HG02870 (cell line): Measurements from ENCODE around the gene POLN.

ENCODE experiments used
- ATAC-seq: cut with Tn5 transposase; IDR thresholded peaks from one replicate; pipeline ENCODE4 v1.9.1; 2021; ENCODE audit warnings: mild to moderate bottlenecking, moderate library complexity; ENCODE audit not compliant: unreplicated experiment

Gene POLN

DNA sequence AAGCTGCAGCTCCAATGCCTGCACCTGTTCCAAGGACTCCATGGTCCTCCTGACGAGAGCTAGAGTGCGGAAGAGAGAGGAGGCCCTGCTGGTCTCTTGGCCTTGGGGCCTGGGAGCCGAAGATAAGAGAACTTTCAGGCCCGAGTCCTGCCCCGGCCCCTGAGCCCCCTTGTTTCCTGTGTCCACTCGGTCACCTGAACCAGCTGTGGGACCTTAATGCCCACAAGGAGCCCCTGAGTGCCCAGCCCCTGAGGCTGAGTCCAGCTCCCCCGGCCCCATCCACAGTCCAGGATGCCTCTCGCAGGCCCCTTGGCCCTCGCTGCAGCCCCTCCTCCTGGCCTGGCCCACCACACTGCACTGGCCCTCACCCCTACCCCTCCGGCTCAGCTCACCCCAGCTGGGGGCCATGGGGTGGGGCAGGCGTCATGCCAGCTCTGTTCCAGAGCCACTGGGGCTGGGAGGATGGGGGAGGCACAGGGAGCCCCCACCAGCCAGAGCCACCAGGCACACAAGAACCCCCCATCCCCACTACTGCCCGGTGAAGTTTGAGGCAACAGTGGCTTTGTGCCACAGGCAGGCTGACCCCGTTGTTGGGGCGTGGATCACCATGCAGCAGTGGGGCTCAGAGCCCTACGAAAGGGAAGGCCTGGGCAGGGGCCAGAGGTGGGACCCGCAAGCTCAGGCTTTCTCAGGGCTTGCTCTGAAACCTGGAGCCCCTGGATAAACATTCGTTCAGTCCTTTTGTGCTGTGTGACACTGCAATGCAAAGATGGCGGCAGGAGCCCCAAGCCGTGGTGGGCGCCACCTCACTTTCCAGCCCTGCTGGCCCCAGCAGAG is 168.7 kb downstream of the POLN start:
- ATAC-seq, result no peak

- ATAC-seq, result no peak
Observed at GRCh38 chr4:2071912-2072867, 169.7 kb downstream of the POLN start.

- ATAC-seq, result no peak
Observed at GRCh38 chr4:2071252-2071911, 170.5 kb downstream of the POLN start.

- no peak for ATAC-seq
Observed at GRCh38 chr4:2070421-2071251, 171.3 kb downstream of the POLN start.

GRCh38 chr4:2069986-2070385 is 171.9 kb downstream of the POLN start:
- no peak for ATAC-seq

DNA sequence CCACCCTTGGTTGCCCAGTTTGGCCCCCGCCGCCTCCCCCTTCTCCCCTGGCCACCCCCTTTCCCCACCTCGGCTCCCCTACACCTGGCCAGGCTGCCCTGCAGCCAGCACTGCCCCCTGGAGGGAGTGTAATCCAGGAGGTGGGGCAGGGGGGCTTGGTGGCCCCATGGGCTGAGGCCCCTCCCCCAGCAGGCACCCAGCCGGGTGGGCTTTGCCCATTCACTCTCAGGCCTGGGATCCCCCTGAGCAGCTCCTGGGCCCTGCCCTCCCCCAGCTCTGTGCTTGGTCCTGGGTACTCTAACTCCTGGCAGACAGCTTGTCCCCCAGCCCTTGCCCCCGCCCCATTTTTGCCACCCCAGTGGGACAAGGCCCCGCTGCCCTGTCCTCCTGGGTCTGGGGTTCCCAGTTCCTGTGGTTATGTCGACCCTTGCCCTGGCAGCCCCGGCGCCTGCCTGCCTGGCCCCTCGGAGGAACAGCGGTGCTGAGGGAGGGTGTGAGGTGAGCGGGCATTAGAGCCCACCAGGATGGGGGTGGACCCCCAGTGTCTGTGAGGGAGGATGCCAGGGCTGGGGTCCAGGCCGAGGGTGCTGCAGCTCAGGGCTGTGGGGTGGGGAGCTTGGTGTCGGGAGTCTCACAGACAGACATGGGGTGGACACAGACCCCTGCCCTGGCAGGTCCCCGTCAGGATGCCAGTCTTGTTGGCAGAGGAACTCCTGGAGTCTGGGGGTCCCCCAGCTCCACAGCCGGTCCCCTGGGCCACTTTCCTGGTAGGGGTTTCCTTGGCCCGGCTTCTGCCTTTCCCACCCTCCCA is 172.6 kb downstream of the POLN start:
- ATAC-seq, result no peak

- no peak for ATAC-seq
Observed at GRCh38 chr4:2068566-2068965, 173.4 kb downstream of the POLN start.

DNA sequence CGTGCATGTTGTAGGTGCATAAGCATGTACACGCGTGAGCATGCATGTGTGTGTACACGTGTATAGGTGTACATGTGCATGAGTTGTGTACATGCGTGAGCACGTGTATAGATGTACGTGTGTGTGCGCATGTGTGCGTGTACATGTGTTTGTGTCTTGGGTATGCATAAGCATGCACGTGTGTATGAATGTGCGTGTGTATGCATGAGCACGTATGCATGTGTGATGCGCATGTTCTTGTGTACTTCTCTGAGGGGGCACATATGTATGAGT is 173.8 kb downstream of the POLN start:
- no peak for ATAC-seq

DNA sequence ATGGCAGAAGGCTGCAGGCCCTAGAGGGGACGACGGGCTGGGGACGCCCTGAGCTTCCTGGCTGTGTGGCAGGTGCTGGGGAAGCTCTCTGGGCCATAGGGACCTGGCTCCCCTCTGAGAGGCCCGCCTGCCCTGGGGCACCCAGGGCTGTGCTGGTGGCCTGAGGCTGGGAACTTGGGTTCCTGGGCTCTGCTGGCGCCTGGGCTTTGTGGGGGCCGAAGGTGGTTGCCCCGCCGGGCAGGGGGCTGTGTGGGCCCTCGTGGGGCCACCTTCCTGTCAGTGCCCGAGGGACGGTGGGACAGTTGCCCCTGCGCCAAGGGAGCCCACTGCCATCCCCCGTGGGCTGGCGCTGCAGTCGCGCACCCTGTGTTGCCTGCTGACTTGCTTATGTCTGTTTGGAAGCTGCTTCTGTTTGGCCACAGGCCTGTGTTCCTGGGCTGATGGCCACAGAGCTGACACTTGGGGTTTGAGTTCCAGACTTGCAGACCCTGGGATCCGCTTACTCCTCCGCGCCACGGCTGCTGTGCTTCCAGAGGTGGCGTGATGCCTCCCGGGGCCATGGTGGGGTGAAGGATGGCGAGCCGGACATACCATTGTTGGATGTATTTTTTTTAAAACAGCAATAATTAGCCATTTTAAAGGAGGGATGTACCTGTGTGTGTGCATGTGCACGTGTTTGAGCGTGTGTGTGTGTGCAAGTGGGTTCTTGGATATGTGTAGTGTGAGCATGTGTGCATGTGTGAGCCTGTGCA is 174.3 kb downstream of the POLN start:
- ATAC-seq, result no peak

GRCh38 chr4:2066571-2067445 is 175.1 kb downstream of the POLN start:
- ATAC-seq, result no peak

- no peak for ATAC-seq
Observed at GRCh38 chr4:2066011-2066551, 175.8 kb downstream of the POLN start.

- ATAC-seq, result no peak
Observed at GRCh38 chr4:2065106-2065930, 176.6 kb downstream of the POLN start.

DNA sequence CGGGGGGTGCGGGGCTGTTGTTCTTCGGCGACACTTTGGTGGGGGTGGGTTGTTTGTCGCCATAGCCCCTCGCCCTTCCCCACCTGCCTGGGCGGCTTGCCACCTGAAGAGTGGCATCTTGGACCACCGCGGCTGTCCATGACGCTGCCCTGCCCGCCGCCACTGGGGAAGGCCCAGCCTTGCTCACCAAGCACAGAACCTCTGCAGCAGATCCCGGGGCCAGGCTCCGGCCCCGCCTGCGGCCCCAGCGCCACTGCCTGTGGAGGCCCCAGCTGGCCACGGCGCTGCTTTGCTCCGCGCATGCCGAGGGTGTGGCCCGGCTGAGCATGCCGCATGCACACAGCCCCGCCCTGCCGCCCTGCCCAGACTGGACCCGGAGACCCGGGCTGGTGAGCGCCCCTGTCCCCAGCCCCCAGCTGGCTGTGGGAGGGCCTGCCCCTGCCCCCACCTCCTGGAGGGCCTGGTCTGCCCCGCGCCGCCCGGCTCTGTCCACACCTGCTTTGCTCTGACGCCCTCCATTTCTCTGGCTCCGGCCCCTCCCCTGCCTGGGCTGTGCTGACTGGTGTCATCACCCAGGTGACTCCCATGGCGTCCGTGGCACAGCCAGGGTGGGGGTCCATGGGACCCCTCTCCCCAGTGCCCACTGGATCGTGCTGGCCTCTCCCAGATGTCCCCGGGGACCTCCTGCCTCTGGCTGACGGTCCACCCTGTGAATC is 177.5 kb downstream of the POLN start:
- ATAC-seq, result no peak

- no peak for ATAC-seq
Observed at GRCh38 chr4:2063557-2064275, 178.2 kb downstream of the POLN start.

DNA sequence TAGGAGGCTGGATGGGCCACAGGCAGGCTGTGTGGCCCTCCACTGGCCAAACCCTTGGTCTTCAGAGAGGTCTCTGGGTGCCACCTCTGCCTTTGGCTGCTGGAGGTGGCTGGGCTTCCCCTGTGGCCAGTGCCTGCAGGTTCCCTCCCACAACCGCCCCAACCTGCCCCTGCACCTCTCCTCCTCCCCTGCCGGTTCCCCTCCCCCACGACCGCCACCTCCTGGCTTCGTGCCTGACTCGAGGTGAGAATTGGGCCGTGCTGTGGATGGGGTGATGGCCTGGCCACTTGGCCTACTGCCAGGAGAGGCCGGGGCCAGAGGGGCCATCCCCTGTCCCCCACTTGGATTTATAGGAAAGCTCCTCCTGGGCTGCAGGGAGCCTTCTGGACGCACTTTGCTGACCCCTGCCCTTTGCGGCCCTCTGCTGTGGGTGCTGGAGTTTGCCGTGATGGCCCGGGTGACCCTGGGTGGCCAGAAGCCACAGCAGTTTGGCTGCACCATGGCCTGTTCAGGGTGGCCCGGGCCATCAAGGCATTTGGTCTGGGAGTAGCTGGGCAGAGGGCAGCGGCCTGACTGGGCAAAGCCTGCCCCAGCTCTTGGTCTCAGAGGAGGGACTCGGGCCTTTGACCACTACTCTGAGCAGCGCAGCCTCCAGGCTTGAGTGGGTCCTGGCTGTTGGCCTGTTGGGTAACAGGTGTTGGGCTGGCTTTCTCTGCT is 179.0 kb downstream of the POLN start:
- no peak for ATAC-seq
